Activated T-helper 2 cell treated with anti-CD3 and anti-CD28 coated beads, Interferon-gamma antibody, Interleukin-2, Interleukin-4, amounts not matched to agents 10 μg/mL and 5 μg/mL and 100 μg/mL, durations not matched to agents 14 hours and 24 hours and 36 hours (primary cell): ENCODE measurements around the gene LIN28A. TPM values are rescaled to one million over a fixed set of nuclear protein-coding genes. Genes with fewer than 3 reads are reported as not detected.
A peak's percentile ranks its signal among the peaks of the same experiment; 100 is the strongest.

Experiments used
- DNase-seq: peaks from one replicate; pipeline ENCODE4 v3.0.0; 2021; ENCODE audit warnings: low spot score
- H3K27ac Mint-ChIP-seq: one replicate; pipeline ENCODE4 v1.8.0; 2021; ENCODE audit warnings: mixed read lengths
- H3K27me3 Mint-ChIP-seq: one replicate; pipeline ENCODE4 v1.8.0; 2021; ENCODE audit warnings: low read depth, mixed read lengths
- H3K36me3 Mint-ChIP-seq: one replicate; pipeline ENCODE4 v1.8.0; 2021; ENCODE audit warnings: low read depth, mixed read lengths
- H3K4me1 Mint-ChIP-seq: one replicate; pipeline ENCODE4 v1.8.0; 2021; ENCODE audit warnings: low read depth, mixed read lengths
- H3K4me3 Mint-ChIP-seq: one replicate; pipeline ENCODE4 v1.8.0; 2021; ENCODE audit warnings: low read depth, mild to moderate bottlenecking, moderate library complexity, mixed read lengths
- H3K9me3 Mint-ChIP-seq: one replicate; pipeline ENCODE4 v1.8.0; 2021; ENCODE audit warnings: mixed read lengths
- intact Hi-C: fragments of 100-400 bp; cut with micrococcal nuclease; formaldehyde crosslinking; loops from one replicate; pipeline ENCODE4 v1.15.1; 2023
- total RNA-seq: library from RNA; stranded (reverse); gene quantifications from 2 replicates; pipeline ENCODE4 v1.2.3, GENCODE V29; 2022

LIN28A gene
- total RNA-seq, 1 donor from 2014 or later, result not detected

DNA sequence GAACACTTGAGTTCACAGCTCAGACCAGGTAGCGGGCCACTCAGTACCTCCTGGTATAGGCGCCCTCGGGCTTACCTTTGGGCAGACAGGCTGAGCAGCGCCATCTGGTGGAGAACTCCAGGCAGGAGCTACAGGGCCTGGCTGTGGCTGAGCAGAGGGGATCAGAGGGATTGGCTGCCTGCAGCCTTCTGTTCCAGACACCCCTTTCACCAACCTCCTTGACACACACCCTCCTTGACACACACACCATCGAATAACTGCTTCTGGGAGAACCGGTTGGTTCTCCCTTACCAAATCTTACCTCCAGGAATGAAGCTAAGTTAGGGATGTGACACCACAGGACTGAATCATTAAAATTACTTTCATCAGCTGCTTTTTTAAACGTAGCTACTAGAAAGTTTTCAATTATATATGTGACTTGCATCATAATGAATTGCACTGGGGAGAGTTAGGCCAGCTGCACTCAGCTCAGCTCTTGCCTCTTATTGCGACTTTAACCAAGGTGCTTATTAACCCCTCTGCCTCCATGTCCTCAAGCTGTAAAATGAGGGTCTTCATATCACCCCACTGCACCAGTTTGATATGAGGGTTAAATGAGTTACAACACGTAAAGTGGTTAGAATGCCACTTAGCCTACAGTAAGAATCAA is 6.6 kb downstream of the LIN28A start:
- DNase-seq, result peak; percentile 75
- intact Hi-C loops, result no loop called here
- no peaks in the 10 kb centered on the region for H3K36me3 Mint-ChIP-seq
- H3K27me3 Mint-ChIP-seq, result peaks cover 61% of the 10 kb centered on the region
- no peaks in the 10 kb centered on the region for H3K9me3 Mint-ChIP-seq
- no peaks in the 10 kb centered on the region for H3K4me1 Mint-ChIP-seq
- no peak overlapping the region for H3K4me3 Mint-ChIP-seq
- H3K27ac Mint-ChIP-seq, result no peak overlapping the region

DNA sequence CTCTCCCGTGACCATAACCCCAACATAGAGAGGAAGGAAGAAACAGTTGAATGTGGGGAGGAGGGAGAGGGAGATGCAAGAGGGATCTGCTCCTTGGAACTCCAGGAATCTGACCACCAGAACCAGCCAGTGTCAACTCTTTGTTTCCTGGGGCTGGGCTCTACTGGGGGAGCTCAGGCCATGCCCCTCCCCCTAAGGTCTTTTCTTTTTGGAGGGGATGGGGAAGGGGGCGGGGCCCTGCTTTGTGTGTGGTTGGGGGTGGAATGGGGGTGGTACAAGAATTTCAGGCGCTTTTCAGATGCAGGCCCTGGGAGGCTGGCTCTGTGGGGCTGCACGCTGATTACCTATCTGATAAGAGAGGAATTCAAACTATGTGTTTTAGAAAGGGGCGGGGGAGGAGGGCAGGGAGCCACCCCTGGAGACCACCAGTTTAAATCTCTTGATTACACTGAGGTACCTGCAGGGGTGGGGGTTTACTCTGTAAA is 8.3 kb downstream of the LIN28A start:
- H3K9me3 Mint-ChIP-seq, result no peaks in the 10 kb centered on the region
- DNase-seq, result no peak
- intact Hi-C loops, result no loop called here
- H3K4me1 Mint-ChIP-seq, result no peaks in the 10 kb centered on the region
- no peaks in the 10 kb centered on the region for H3K36me3 Mint-ChIP-seq
- peaks cover 49% of the 10 kb centered on the region for H3K27me3 Mint-ChIP-seq
- H3K27ac Mint-ChIP-seq, result no peak overlapping the region
- no peak overlapping the region for H3K4me3 Mint-ChIP-seq

DNA sequence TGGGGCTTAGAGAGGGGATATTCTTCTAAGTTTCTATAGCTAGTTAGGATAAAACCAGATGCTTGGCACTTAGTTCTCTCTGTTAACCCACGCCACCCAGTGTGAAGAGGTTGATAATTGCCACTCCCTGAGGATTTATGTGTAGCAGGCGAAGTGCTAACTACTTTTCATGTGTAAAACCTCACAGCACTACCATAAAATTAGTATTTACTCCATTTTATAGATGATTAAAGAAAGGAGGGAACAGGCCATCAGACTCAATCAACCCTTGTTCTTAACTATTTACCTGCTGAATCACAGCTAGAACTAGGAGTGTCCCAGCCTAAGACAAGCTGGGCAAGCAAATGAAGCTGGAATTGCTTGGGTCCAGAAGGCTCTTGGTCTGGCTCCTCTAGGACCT is 8.9 kb downstream of the LIN28A start:
- no peaks in the 10 kb centered on the region for H3K4me1 Mint-ChIP-seq
- no peak overlapping the region for H3K27ac Mint-ChIP-seq
- no peaks in the 10 kb centered on the region for H3K9me3 Mint-ChIP-seq
- H3K36me3 Mint-ChIP-seq, result no peaks in the 10 kb centered on the region
- H3K4me3 Mint-ChIP-seq, result no peak overlapping the region
- intact Hi-C loops, result no loop called here
- peaks cover 43% of the 10 kb centered on the region for H3K27me3 Mint-ChIP-seq
- no peak for DNase-seq

DNA sequence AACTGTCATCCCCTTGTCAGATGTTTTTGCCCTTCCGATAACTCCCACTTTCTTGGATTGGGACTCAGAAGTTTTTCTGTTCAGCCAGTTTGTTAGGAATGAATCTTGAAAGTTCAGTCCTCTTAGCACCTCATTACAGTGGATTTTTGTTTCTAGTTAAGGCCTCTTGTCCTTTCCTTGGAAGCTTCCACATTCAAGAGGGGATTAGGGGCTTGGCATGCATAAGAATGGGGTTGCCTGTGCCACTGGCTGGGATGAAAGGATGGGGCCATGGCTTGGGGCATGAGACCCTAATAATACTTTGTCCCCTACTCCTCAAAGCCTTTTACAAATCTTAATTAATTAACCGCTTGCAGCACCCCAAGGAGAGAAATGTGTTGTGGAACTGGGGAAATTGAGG is 19.1 kb downstream of the LIN28A start:
- peaks cover 14% of the 10 kb centered on the region for H3K4me1 Mint-ChIP-seq

DNA sequence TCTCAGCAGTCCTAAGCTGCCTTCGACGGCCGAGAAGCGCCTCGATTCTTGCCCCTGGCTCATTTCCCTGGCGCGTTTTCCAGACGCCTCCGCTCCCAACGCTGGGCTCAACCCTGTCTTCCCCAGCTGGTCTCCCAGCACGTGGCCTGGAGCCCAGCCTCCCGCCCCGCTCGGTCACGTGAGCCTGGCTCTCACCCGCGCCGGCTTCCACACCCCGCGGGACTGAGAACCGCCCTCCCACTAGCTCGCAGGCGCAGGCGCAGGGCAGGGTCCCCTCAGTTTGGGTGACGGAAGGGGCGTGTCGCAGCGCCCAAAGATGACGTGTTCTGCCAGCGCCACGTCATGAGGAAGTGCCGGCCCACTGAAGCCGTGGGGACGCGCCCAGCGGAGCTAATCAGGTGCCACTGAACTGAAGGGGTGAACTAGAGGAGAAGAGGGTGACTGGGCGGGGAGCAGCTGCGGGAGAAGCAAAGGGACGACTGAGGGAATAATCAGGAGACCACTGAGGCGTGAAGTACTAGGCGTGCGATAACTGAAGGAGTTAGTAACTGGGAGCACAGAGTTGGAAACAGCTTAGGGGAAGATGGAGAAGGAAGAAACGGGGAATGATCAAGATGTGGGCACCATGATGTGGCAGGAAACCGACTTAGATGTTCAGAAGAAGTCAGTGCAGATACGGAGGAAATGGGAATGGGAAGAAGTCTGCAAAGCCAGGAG is 21.5 kb downstream of the LIN28A start, which contains the start of gene DHDDS:
Gene DHDDS (plus strand): TSS at position 343 of the 717 bp plus-strand sequence. CDS start 625 bp downstream, outside the sequence.
- Mint-ChIP-seq H3K4me3 (peak within 1 kb of the TSS; percentile 93), H3K9me3 (no peaks in the 10 kb centered on the region), H3K4me1 (peaks cover 14% of the 10 kb centered on the region), H3K36me3 (peaks cover 9% of the 10 kb centered on the region), H3K27me3 (peaks cover 5% of the 10 kb centered on the region), H3K27ac (peak within 1 kb of the TSS; percentile 88)
- intact Hi-C loops, result loop anchor here (1.0 kb wide), 1 partner anchor 41 kb away; no protein-coding TSS in a partner anchor
- DNase-seq, result peak; percentile 98

More for the DNA sequence above, 19.1 kb downstream of the LIN28A start:
- intact Hi-C loops, result no loop called here
- Mint-ChIP-seq H3K4me3 (no peak overlapping the region), H3K27ac (no peak overlapping the region), H3K36me3 (peaks cover 9% of the 10 kb centered on the region), H3K27me3 (peaks cover 10% of the 10 kb centered on the region), H3K9me3 (no peaks in the 10 kb centered on the region)
- no peak for DNase-seq

DNA sequence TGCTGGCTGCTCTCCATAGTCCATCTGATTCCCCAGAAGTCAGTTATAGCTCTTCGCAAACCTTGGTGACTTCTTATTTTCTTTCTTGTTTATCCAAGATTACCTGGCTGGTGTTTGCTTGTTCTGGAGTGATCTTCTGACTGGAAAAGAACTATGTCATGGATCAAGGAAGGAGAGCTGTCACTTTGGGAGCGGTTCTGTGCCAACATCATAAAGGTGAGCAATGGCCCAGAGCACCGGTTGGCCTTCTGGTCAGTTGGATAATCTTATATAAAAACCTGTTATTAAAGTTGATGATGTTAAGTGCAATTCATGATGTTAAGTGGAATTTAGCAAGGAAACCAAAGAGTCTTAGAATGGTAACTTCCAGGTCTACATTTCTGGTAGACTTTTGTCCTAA is 22.2 kb downstream of the LIN28A start:
- Mint-ChIP-seq H3K27me3 (peaks cover 5% of the 10 kb centered on the region), H3K4me3 (peak overlapping the region; percentile 93), H3K9me3 (no peaks in the 10 kb centered on the region), H3K27ac (peak overlapping the region; percentile 9), H3K4me1 (peaks cover 14% of the 10 kb centered on the region), H3K36me3 (peaks cover 9% of the 10 kb centered on the region)
- no peak for DNase-seq
- intact Hi-C loops, result loop anchor here (1.0 kb wide), 1 partner anchor 41 kb away; no protein-coding TSS in a partner anchor

DNA sequence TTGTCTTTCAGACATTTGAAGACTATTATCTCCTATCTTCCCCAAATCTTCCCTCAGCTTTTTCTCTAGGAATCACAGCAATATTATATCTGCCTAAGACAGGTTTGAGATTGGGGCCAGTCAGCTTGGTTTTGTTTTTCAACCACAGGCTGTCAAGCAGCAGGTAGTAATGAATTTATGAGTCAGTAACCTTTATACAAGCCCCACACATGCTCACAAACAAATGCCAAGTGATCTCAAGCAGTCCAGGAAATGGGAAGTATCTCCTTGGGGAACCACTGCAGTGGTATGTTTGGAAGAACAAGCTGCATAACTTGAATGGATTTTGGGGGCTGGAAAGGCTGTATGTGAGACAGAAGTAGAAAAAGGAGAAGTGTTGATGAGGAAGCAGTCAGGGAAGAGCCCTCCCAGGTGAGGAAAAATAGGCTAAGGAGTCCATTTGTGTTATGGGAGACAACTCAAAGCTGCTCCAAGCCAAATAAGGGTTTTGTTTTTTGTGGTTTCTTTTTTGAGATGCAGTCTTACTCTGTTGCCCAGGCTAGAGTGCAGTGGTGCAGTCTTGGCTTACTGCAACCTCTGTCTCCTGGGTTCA is 23.6 kb downstream of the LIN28A start:
- Mint-ChIP-seq H3K27ac (peak overlapping the region; percentile 50), H3K4me1 (peaks cover 14% of the 10 kb centered on the region), H3K9me3 (no peaks in the 10 kb centered on the region), H3K27me3 (peaks cover 5% of the 10 kb centered on the region), H3K36me3 (peaks cover 23% of the 10 kb centered on the region), H3K4me3 (peak overlapping the region; percentile 30)
- no peak for DNase-seq
- intact Hi-C loops, result no loop called here

DNA sequence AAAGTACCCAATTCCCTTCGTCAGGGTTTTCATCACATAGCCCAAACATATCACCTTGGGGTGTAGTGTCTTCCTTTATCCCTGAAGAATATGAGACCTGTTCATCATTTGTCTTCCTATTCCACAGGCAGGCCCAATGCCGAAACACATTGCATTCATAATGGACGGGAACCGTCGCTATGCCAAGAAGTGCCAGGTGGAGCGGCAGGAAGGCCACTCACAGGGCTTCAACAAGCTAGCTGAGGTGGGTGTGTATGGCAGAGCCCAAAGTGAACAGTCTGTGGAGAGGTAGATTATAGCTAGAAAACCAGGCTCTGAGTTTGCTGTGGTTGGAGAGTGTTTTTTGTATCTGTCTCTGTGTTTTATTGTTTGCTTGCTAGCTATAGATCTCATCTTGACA is 27.4 kb downstream of the LIN28A start:
- Mint-ChIP-seq H3K4me3 (no peak overlapping the region), H3K4me1 (peaks cover 9% of the 10 kb centered on the region), H3K27ac (no peak overlapping the region), H3K9me3 (no peaks in the 10 kb centered on the region), H3K27me3 (no peaks in the 10 kb centered on the region), H3K36me3 (peaks cover 53% of the 10 kb centered on the region)
- intact Hi-C loops, result no loop called here
- DNase-seq, result no peak

DNA sequence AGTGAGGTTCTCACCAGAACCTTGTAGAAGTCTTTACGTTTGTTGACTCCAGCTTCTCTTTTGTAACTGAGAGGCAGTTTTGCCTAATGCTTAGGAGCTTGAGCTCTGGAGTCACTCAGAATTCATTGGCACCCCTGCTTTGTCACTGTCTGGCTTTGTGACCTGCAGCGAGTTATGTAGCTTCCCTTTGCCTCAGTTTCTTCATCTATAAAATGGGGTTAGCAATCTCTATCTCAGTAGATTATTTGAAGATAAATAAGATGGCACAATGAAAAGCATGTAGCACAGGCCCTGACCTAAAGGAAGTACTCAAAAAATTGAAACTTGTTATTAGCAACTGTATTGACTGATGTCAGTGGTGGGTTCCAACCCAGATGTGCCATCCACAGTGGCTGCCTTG is 29.6 kb downstream of the LIN28A start:
- H3K36me3 Mint-ChIP-seq, result peaks cover 66% of the 10 kb centered on the region
- DNase-seq, result no peak
- H3K4me1 Mint-ChIP-seq, result no peaks in the 10 kb centered on the region
- no peak overlapping the region for H3K4me3 Mint-ChIP-seq
- no peaks in the 10 kb centered on the region for H3K27me3 Mint-ChIP-seq
- no peak overlapping the region for H3K27ac Mint-ChIP-seq
- H3K9me3 Mint-ChIP-seq, result no peaks in the 10 kb centered on the region
- intact Hi-C loops, result no loop called here

DNA sequence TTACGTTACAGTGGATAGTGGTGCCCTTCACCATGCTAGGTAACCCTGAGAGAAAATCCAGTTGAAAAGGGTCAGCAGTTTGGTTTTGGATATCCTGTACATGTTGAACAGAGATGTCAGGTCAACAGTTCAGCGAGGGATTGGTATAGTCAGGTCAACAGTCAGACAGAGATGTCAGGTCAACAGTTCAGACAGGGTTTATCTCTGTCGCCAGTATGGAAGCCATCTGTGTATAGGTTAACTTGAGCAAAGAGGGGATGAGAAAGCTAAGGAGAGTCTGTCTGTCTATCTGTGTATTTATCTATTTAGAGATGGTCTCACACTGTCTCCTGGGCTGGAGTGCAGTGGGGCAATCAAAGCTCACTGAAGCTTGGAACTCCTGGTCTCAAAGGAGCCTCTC is 39.3 kb downstream of the LIN28A start:
- Mint-ChIP-seq H3K4me3 (no peak overlapping the region), H3K4me1 (no peaks in the 10 kb centered on the region), H3K27ac (no peak overlapping the region), H3K27me3 (no peaks in the 10 kb centered on the region), H3K9me3 (no peaks in the 10 kb centered on the region), H3K36me3 (peaks cover 66% of the 10 kb centered on the region)
- no peak for DNase-seq
- intact Hi-C loops, result no loop called here

DNA sequence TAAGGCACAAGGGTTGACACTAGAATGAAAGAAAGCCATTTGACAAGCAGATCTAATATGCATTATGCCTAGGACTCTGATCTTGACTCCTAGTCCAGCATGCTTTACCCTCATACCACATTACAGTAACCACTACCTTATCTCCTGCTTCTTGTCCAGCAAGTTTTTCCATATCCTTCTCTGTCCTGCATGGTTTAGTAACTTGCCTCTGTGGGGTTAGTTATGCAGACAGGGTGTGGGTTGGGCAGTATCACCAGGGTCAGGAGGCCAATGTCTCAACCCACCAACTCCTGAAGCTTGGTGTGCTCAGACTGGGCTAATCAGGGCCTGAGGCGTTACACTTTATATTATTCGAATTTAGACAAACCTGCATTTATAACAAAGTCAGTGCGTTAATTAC is 40.3 kb downstream of the LIN28A start:
- Mint-ChIP-seq H3K36me3 (peaks cover 68% of the 10 kb centered on the region), H3K4me3 (no peak overlapping the region), H3K27me3 (no peaks in the 10 kb centered on the region), H3K9me3 (no peaks in the 10 kb centered on the region), H3K4me1 (no peaks in the 10 kb centered on the region), H3K27ac (no peak overlapping the region)
- intact Hi-C loops, result no loop called here
- DNase-seq, result no peak

DNA sequence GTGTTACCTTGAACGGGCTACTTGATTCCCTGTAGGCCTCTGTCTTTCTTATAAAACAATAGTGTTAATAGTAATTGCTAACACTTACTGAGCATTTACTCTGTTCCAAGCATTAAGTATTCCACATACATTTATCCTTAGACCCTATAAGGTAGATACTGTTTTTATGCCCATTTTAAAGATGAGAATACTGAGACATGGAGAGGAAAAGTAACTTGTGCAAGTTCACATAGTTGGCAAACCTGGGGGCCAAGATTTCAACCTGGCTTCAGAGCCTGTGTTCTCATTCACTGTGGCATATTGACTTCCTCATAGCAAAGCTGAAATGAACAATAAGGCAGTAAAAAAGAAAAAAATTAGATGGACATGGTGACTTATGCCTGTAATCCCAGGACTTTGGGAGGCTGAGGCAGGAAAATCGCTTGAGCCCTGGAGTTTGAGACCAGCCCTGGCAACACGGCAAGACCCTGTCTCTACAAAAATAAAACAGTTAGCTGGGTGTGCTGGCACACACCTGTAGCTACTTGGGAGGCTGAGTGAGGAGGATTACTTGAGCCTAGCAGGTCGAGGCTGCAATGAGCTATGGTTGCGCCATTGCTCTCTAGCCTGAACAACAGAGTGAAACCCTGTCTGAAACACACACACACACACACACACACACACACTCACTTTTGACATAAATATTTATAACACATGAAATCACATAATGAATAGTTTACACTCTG is 42.0 kb downstream of the LIN28A start:
- Mint-ChIP-seq H3K36me3 (peaks cover 60% of the 10 kb centered on the region), H3K4me1 (no peaks in the 10 kb centered on the region), H3K27ac (no peak overlapping the region), H3K4me3 (no peak overlapping the region), H3K27me3 (no peaks in the 10 kb centered on the region), H3K9me3 (no peaks in the 10 kb centered on the region)
- intact Hi-C loops, result no loop called here
- DNase-seq, result no peak
